ENCODE results near the gene CISD3. TPM values are rescaled to one million over a fixed set of nuclear protein-coding genes. Genes with fewer than 3 reads are reported as not detected.

Gene CISD3, protein sequence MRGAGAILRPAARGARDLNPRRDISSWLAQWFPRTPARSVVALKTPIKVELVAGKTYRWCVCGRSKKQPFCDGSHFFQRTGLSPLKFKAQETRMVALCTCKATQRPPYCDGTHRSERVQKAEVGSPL
- 59.7 TPM for polyA plus RNA-seq (2012; ENCODE audit: insufficient read length, low read depth)

DNA sequence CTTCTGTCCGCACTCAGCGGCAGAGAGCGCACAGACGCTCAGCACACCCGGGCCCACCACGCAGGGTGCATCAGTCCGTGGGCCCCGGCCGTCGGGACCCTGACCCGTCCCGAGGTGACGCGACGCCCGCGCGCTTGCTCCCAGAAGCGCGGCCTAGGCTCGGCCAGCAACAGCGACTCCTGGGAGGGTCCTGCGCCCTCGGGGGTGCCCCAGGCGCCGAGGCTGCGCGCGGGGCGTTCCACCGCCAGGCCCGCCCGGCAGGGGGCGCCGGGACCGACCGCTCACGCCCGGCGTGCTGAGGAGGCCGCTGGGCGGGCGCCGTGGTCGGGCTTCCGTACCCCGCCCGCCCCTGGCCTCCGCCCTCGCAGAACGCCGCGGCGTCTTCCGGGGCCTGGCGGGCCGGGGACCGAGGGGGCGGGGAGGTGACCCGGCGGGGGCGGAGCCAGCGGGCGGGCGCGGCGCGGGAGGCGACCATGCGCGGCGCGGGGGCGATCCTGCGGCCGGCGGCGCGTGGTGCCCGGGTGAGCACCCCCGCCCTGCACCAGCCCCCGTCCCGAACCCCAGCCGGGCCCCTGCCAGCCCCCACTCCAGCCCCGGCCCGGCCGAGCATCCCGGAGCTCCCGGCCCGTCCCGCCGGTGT lies at the start of gene CISD3:
Gene CISD3 (plus strand): TSS at position 456 of the 640 bp plus-strand sequence. CDS start 18 bp downstream, at position 474.
- TF ChIP-seq POLR2AphosphoS5 (IDR thresholded peaks at IDR 0.05; ENCODE audit: low read depth, low read length) (peak; percentile 41; the same call in 1 of the 2 replicates), FOXP2 (optimal IDR thresholded peaks at IDR 0.05; ENCODE audit: borderline replicate concordance, extremely low read depth, extremely low read length, insufficient read depth) (peak; percentile 51), TAF1 (IDR thresholded peaks at IDR 0.05; ENCODE audit: borderline replicate concordance, insufficient read depth, low read length) (no peak)

DNA sequence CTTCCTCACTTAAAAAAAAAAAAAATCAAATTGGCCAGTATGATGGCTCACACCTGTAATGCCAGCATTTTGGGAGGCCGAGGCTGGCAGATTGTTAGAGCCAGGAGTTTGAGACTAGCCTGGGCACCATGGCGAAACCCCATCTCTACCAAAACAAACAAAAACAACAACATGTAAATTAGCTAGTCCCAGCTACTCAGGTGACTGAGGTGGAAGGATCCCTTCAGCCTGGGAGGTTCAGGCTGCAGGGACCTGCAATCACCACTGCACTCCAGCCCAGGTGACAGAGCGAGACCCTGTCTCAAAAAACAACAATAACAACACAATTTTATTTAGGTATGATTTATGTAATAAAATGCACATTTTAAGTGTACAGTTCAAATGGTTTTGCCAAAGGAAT lies 49.0 kb upstream of the CISD3 start:
- no peak for TF ChIP-seq FOXP2 (optimal IDR thresholded peaks at IDR 0.05; ENCODE audit: borderline replicate concordance, extremely low read depth, extremely low read length, insufficient read depth)
- no peak for TF ChIP-seq TAF1 (IDR thresholded peaks at IDR 0.05; ENCODE audit: borderline replicate concordance, insufficient read depth, low read length)
- TF ChIP-seq, protein P1, sequence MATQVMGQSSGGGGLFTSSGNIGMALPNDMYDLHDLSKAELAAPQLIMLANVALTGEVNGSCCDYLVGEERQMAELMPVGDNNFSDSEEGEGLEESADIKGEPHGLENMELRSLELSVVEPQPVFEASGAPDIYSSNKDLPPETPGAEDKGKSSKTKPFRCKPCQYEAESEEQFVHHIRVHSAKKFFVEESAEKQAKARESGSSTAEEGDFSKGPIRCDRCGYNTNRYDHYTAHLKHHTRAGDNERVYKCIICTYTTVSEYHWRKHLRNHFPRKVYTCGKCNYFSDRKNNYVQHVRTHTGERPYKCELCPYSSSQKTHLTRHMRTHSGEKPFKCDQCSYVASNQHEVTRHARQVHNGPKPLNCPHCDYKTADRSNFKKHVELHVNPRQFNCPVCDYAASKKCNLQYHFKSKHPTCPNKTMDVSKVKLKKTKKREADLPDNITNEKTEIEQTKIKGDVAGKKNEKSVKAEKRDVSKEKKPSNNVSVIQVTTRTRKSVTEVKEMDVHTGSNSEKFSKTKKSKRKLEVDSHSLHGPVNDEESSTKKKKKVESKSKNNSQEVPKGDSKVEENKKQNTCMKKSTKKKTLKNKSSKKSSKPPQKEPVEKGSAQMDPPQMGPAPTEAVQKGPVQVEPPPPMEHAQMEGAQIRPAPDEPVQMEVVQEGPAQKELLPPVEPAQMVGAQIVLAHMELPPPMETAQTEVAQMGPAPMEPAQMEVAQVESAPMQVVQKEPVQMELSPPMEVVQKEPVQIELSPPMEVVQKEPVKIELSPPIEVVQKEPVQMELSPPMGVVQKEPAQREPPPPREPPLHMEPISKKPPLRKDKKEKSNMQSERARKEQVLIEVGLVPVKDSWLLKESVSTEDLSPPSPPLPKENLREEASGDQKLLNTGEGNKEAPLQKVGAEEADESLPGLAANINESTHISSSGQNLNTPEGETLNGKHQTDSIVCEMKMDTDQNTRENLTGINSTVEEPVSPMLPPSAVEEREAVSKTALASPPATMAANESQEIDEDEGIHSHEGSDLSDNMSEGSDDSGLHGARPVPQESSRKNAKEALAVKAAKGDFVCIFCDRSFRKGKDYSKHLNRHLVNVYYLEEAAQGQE (IDR thresholded peaks at IDR 0.05; ENCODE audit: insufficient read depth in 1 of 2, low read depth in 2 of 2, low read length in 2 of 2): no peak
- TF ChIP-seq POLR2AphosphoS5 (IDR thresholded peaks at IDR 0.05; ENCODE audit: low read depth, low read length): no peak
- TF ChIP-seq SIN3A (IDR thresholded peaks at IDR 0.05; ENCODE audit: borderline replicate concordance, insufficient read depth, low read length): no peak

DNA sequence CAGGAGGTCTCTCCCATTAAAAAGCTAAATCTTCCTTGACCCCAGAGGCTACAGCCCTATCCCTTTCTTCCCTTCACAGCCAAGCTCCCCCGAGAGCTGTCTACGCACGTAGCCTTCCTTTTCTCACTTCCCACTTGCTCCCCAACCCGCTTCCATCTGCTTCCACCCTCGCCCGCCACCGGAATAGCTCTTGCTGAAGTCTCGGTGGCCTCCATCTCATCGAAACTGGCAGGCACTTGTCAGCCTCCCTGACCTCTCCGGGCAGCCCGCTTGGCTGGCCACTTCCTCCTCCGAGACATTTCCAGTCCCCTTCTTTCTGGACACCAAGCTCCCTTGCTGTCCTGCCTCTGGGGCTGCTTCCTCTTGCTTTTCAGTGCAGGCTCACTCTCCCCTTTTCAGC lies 44.6 kb upstream of the CISD3 start:
- TF ChIP-seq FOXP2 (optimal IDR thresholded peaks at IDR 0.05; ENCODE audit: borderline replicate concordance, extremely low read depth, extremely low read length, insufficient read depth): no peak
- no peak for TF ChIP-seq SIN3A (IDR thresholded peaks at IDR 0.05; ENCODE audit: borderline replicate concordance, insufficient read depth, low read length)
- TF ChIP-seq, protein P1 (IDR thresholded peaks at IDR 0.05; ENCODE audit: insufficient read depth in 1 of 2, low read depth in 2 of 2, low read length in 2 of 2): no peak
- TF ChIP-seq POLR2AphosphoS5 (IDR thresholded peaks at IDR 0.05; ENCODE audit: low read depth, low read length): no peak
- TF ChIP-seq TAF1 (IDR thresholded peaks at IDR 0.05; ENCODE audit: borderline replicate concordance, insufficient read depth, low read length): no peak

DNA sequence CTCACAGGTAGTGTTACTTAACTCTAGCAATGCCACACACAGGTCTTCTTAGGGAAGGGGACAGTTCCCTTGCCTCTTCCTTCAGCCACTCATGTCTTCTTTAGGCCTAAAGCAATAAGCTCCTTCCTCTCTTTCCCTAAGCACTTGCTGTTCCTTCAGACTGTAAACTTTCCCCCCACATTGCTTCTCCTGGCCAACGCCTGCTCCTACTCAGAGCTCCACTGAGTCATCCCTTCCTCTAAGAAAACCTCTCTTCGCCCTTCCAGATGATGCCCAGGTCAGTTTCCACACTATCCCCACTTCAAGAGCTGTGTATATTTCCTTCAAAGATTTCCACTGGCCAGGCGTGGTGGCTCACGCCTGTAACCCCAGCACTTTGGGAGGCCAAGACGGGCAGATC lies 42.9 kb upstream of the CISD3 start:
- TF ChIP-seq POLR2AphosphoS5 (IDR thresholded peaks at IDR 0.05; ENCODE audit: low read depth, low read length) (no peak), TAF1 (IDR thresholded peaks at IDR 0.05; ENCODE audit: borderline replicate concordance, insufficient read depth, low read length) (no peak), FOXP2 (optimal IDR thresholded peaks at IDR 0.05; ENCODE audit: borderline replicate concordance, extremely low read depth, extremely low read length, insufficient read depth) (no peak), SIN3A (IDR thresholded peaks at IDR 0.05; ENCODE audit: borderline replicate concordance, insufficient read depth, low read length) (no peak)
- TF ChIP-seq, protein P1 (IDR thresholded peaks at IDR 0.05; ENCODE audit: insufficient read depth in 1 of 2, low read depth in 2 of 2, low read length in 2 of 2): no peak

DNA sequence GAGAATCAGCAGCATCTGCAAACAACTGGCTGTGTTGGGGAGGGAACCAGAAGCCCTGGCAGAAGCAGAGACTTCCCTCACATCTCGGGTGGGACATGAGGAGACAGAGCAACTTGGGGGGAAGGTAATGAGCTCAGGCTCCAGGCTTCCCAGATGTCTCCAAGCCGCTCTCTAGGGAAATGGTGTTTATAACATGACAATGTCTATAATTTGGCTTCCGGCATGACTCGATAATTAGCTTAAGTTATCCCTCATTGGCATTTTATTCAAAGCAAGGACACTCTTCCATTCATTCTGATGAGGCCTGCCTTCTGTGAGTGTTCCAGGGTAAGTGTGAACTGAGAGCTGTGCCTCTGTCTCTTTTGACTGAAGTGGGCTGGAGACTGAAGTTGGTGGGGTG lies 39.8 kb upstream of the CISD3 start:
- TF ChIP-seq POLR2AphosphoS5 (IDR thresholded peaks at IDR 0.05; ENCODE audit: low read depth, low read length): no peak
- no peak for TF ChIP-seq TAF1 (IDR thresholded peaks at IDR 0.05; ENCODE audit: borderline replicate concordance, insufficient read depth, low read length)
- no peak for TF ChIP-seq SIN3A (IDR thresholded peaks at IDR 0.05; ENCODE audit: borderline replicate concordance, insufficient read depth, low read length)
- TF ChIP-seq, protein P1 (IDR thresholded peaks at IDR 0.05; ENCODE audit: insufficient read depth in 1 of 2, low read depth in 2 of 2, low read length in 2 of 2): no peak
- TF ChIP-seq FOXP2 (optimal IDR thresholded peaks at IDR 0.05; ENCODE audit: borderline replicate concordance, extremely low read depth, extremely low read length, insufficient read depth): no peak
